ENCODE measurements around the gene RACK1. TPM values are rescaled to one million over a fixed set of nuclear protein-coding genes. Genes with fewer than 3 reads are reported as not detected.

Gene RACK1
- polyA plus RNA-seq, 1 of the 3 experiments (the other 2 are of a cell fraction) = 4,715 TPM

- TF ChIP-seq, protein P1, sequence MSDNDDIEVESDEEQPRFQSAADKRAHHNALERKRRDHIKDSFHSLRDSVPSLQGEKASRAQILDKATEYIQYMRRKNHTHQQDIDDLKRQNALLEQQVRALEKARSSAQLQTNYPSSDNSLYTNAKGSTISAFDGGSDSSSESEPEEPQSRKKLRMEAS (IDR thresholded peaks at IDR 0.05; ENCODE audit: low read depth) = no peak
- no peak for TF ChIP-seq FOSL2 (IDR thresholded peaks at IDR 0.05; ENCODE audit: borderline replicate concordance, low read depth)
- no peak for TF ChIP-seq YY1 (IDR thresholded peaks at IDR 0.05; ENCODE audit: low read depth)
- no peak for TF ChIP-seq FOXM1 (IDR thresholded peaks at IDR 0.05; ENCODE audit: low read depth)
These were observed 7.2 kb downstream of the RACK1 start (continued) for GRCh38 chr5:181236471-181236870.

DNA sequence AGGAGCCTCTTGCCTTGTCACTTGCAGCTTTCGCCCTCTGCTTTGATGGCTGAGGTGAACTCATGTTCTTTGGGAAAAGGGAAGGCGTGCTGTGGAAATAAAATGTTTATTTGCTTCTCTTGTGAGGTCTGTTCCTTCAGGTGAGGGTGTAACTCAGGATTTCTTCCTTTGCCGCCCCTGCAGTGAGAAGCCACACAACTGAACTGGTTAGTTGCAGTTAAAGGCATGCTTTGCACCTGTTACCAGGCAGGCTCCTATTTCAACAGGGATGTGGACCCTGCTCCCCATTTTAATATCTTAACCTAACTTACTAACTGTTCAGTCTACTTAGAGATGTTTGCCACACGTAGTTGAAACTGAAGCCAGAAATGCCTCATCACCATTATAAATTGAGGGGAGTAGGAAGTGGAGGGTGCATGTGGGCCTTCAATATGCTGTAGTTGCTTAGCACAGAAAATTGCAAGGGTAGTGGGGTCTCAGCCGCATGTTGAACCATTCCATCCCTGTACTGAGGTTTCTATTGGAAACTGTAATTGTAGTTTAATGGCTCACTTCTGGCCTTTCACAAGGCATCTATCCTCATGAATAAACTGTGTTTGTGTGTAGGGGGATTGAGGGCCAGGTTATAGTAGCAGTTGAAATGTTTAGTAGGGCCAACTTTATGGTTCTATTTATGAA lies 7.9 kb downstream of the RACK1 start:
- H3F3A ChIP-seq (replicated peaks; ENCODE audit: insufficient read depth) = peaks cover 73% of the 10 kb centered on the region
- H3K27ac ChIP-seq (ENCODE audit: low read depth in 2 of 2, low read length in 1 of 2) = peak overlapping the region; percentile 40 to 57
- H3K79me2 ChIP-seq (ENCODE audit: insufficient read depth) = peaks cover 30% of the 10 kb centered on the region
- no peak overlapping the region for H3K9ac ChIP-seq
- no peak for DNase-seq
- ChIA-PET POLR2A (interaction anchor here (1.0 to 2.8 kb wide), 8 partner anchors 8 to 46 kb away, joined by 3 to 29 read pairs (median 8); partner anchors contain the start of genes RACK1 and TRIM41), CTCF (interaction anchor here (0.9 kb wide), 2 partner anchors 12 to 24 kb away, joined by 3 read pairs; no protein-coding TSS in a partner anchor)
- H3K4me1 ChIP-seq (ENCODE audit: control insufficient read depth in 1 of 2, insufficient read depth in 2 of 2, low read depth in 1 of 2, low read length in 1 of 2) = peaks cover 0 to 15% of the 10 kb centered on the region in 2 experiments; a peak in 1 of 4 replicates
- H4K20me1 ChIP-seq (ENCODE audit: insufficient read depth) = peaks cover 50% of the 10 kb centered on the region
- H3K9me2 ChIP-seq = no peaks in the 10 kb centered on the region
- H3K27me3 ChIP-seq (ENCODE audit: insufficient read depth) = no peaks in the 10 kb centered on the region
- H3K36me3 ChIP-seq (replicated peaks in 1 of 2; ENCODE audit: control insufficient read depth in 1 of 2, insufficient read depth in 2 of 2, low read length in 1 of 2) = peaks cover 61 to 84% of the 10 kb centered on the region in 2 experiments
- no peak overlapping the region for H2AFZ ChIP-seq (ENCODE audit: low read depth)
- no peak overlapping the region for H3K4me2 ChIP-seq
- H3K4me3 ChIP-seq (ENCODE audit: low read depth in 2 of 2, low read length in 1 of 2) = no peak overlapping the region
- 78% methylated on average over 5 of the region's 5 CpGs for WGBS (ENCODE audit: low lambda C conversion rate)
- no peaks in the 10 kb centered on the region for H3K9me3 ChIP-seq
- TF ChIP-seq ZBTB33 (IDR thresholded peaks at IDR 0.05; ENCODE audit: borderline replicate concordance, low read depth) (peak; percentile 73; the same call in 1 of the 2 replicates), TEAD4 (IDR thresholded peaks at IDR 0.05; ENCODE audit: borderline replicate concordance, insufficient read depth) (peak; percentile 6; the same call in 1 of the 2 replicates), RAD21 (IDR thresholded peaks at IDR 0.05; ENCODE audit: low read length) (no peak), EZH2phosphoT487 (IDR thresholded peaks at IDR 0.05; ENCODE audit: borderline replicate concordance, low read depth) (no peak), JUND (IDR thresholded peaks at IDR 0.05) (peak; percentile 50), RXRA (IDR thresholded peaks at IDR 0.05; ENCODE audit: borderline replicate concordance, low read depth) (no peak), SMC3 (IDR thresholded peaks at IDR 0.05; ENCODE audit: low read depth, low read length) (no peak), NFIC (IDR thresholded peaks at IDR 0.05; ENCODE audit: borderline replicate concordance) (no peak), ELF1 (IDR thresholded peaks at IDR 0.05) (no peak), SIN3A (IDR thresholded peaks at IDR 0.05; ENCODE audit: borderline replicate concordance, low read depth, low read length) (peak; percentile 70; the same call in 1 of the 2 replicates), REST (IDR thresholded peaks at IDR 0.05; ENCODE audit: low read depth, low read length) (no peak), USF1 (IDR thresholded peaks at IDR 0.05; ENCODE audit: borderline replicate concordance, low read depth) (no peak), CHD2 (IDR thresholded peaks at IDR 0.05; ENCODE audit: low read length, partially characterized antibody) (no peak), RCOR1 (IDR thresholded peaks at IDR 0.05; ENCODE audit: low read length) (no peak), CTCF (IDR thresholded peaks at IDR 0.05) (no peak), TCF12 (IDR thresholded peaks at IDR 0.05) (no peak), EP300 (IDR thresholded peaks at IDR 0.05; ENCODE audit: borderline replicate concordance in 1 of 2, low read depth in 1 of 2, low read length in 1 of 2) (no peak)
- TF ChIP-seq, protein P2, sequence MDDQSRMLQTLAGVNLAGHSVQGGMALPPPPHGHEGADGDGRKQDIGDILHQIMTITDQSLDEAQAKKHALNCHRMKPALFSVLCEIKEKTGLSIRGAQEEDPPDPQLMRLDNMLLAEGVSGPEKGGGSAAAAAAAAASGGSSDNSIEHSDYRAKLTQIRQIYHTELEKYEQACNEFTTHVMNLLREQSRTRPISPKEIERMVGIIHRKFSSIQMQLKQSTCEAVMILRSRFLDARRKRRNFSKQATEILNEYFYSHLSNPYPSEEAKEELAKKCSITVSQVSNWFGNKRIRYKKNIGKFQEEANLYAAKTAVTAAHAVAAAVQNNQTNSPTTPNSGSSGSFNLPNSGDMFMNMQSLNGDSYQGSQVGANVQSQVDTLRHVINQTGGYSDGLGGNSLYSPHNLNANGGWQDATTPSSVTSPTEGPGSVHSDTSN (IDR thresholded peaks at IDR 0.05) = peak; percentile 10; the same call in 1 of the 2 replicates
